RWPE2 (cell line): ENCODE results near the gene UBXN7.

Source experiments
- ATAC-seq: fragments of 200-7000 bp; cut with Tn5 transposase; 3 replicates; pipeline ENCODE4 v1.9.1; 2021; ENCODE audit warnings: low read depth
- DNase-seq: peaks from one replicate; pipeline ENCODE4 v3.0.0-alpha.2; 2020; ENCODE audit warnings: low spot score
- H3K27ac ChIP-seq: fragments of 450-650 bp; 2 replicates; pipeline ENCODE4 v1.5.1; 2017; ENCODE audit warnings: mild to moderate bottlenecking; ENCODE audit not compliant: poor library complexity, severe bottlenecking
- H3K27me3 ChIP-seq: fragments of 250-450 bp; sonication (Bioruptor Pico); 2 replicates; pipeline ENCODE4 v1.5.1; 2021; ENCODE audit warnings: mild to moderate bottlenecking, moderate library complexity; ENCODE audit not compliant: insufficient read depth, poor library complexity, severe bottlenecking
- H3K36me3 ChIP-seq: fragments of 250-450 bp; sonication (Bioruptor Pico); 2 replicates; pipeline ENCODE4 v1.5.1; 2020; ENCODE audit warnings: low read depth, mild to moderate bottlenecking, moderate library complexity
- H3K4me1 ChIP-seq: fragments of 250-450 bp; sonication (Bioruptor Pico); 2 replicates; pipeline ENCODE4 v1.5.1; 2021; ENCODE audit warnings: mild to moderate bottlenecking, moderate library complexity; ENCODE audit not compliant: insufficient read depth, poor library complexity, severe bottlenecking
- H3K4me3 ChIP-seq: fragments of 250-450 bp; sonication (Bioruptor Pico); 2 replicates; pipeline ENCODE4 v1.5.1; 2021; ENCODE audit warnings: mild to moderate bottlenecking, moderate library complexity; ENCODE audit not compliant: severe bottlenecking
- H3K9me3 ChIP-seq: fragments of 250-450 bp; sonication (Bioruptor Pico); 2 replicates; pipeline ENCODE4 v1.5.1; 2021; ENCODE audit warnings: mild to moderate bottlenecking, moderate library complexity; ENCODE audit not compliant: severe bottlenecking
- CTCF ChIP-seq: fragments of 450-650 bp; IDR thresholded peaks from one replicate; pipeline ENCODE4 v1.5.1; 2017; ENCODE audit warnings: mild to moderate bottlenecking, moderate library complexity; ENCODE audit not compliant: poor library complexity, severe bottlenecking

The UBXN7 gene

GRCh38 chr3:196409409-196409808 is 22.8 kb downstream of the UBXN7 start:
- Histone ChIP-seq H3K27me3 (no peaks in the 10 kb centered on the region), H3K27ac (no peak overlapping the region), H3K4me3 (no peak overlapping the region), H3K36me3 (peaks cover 22% of the 10 kb centered on the region), H3K4me1 (no peaks in the 10 kb centered on the region), H3K9me3 (no peaks in the 10 kb centered on the region)
- ATAC-seq = no peak
- no peak for TF ChIP-seq CTCF
- DNase-seq = no peak

GRCh38 chr3:196408565-196409300 is 23.5 kb downstream of the UBXN7 start:
- Histone ChIP-seq H3K27me3 (no peaks in the 10 kb centered on the region), H3K4me3 (no peak overlapping the region), H3K36me3 (peaks cover 24% of the 10 kb centered on the region), H3K27ac (no peak overlapping the region), H3K4me1 (no peaks in the 10 kb centered on the region), H3K9me3 (no peaks in the 10 kb centered on the region)
- ATAC-seq (no peak), DNase-seq (no peak)
- TF ChIP-seq CTCF = no peak

GRCh38 chr3:196406811-196407470 is 25.3 kb downstream of the UBXN7 start:
- no peak overlapping the region for H3K27ac ChIP-seq
- ATAC-seq = no peak
- no peaks in the 10 kb centered on the region for H3K9me3 ChIP-seq
- peaks cover 35% of the 10 kb centered on the region for H3K36me3 ChIP-seq
- no peaks in the 10 kb centered on the region for H3K27me3 ChIP-seq
- no peak for DNase-seq
- no peak overlapping the region for H3K4me3 ChIP-seq
- no peak for TF ChIP-seq CTCF
- H3K4me1 ChIP-seq = no peaks in the 10 kb centered on the region

GRCh38 chr3:196400331-196400730 is 31.9 kb downstream of the UBXN7 start:
- Histone ChIP-seq H3K27ac (no peak overlapping the region), H3K9me3 (no peaks in the 10 kb centered on the region), H3K36me3 (peaks cover 38% of the 10 kb centered on the region), H3K4me3 (no peak overlapping the region), H3K4me1 (no peaks in the 10 kb centered on the region), H3K27me3 (no peaks in the 10 kb centered on the region)
- no peak for ATAC-seq
- no peak for DNase-seq
- TF ChIP-seq CTCF = no peak

GRCh38 chr3:196399485-196399945 is 32.7 kb downstream of the UBXN7 start:
- Histone ChIP-seq H3K36me3 (peaks cover 40% of the 10 kb centered on the region), H3K4me3 (no peak overlapping the region), H3K27ac (no peak overlapping the region), H3K9me3 (no peaks in the 10 kb centered on the region), H3K27me3 (no peaks in the 10 kb centered on the region), H3K4me1 (no peaks in the 10 kb centered on the region)
- no peak for TF ChIP-seq CTCF
- ATAC-seq = peak; percentile 70
- no peak for DNase-seq
